Keratinocyte (primary cell): Measurements from ENCODE around the gene ST8SIA5. TPM values are rescaled to one million over a fixed set of nuclear protein-coding genes. Genes with fewer than 3 reads are reported as not detected.

Experiments used
- DNase-seq: peaks from one replicate; pipeline ENCODE4 v3.0.0-alpha.2; 2011; ENCODE audit warnings: low read depth, missing footprints, low spot score
- FAIRE-seq: peaks from 2 replicates; lab custom pipeline; 2011; peaks lifted over from hg19 to GRCh38; lab: Jason Lieb, UNC
- H2AFZ ChIP-seq: 2 replicates; pipeline ENCODE4 v1.6.0; 2012; ENCODE audit warnings: low read length, control low read depth, inconsistent platforms; ENCODE audit not compliant: control insufficient read depth
- H3K27ac ChIP-seq: 2 replicates; pipeline ENCODE4 v1.5.1; 2011; ENCODE audit warnings: low read length; ENCODE audit not compliant: control insufficient read depth, insufficient read depth
- H3K27me3 ChIP-seq: 3 replicates; pipeline ENCODE4 v1.6.0; 2011; ENCODE audit warnings: low read length; ENCODE audit not compliant: control insufficient read depth, insufficient read depth; ENCODE audit errors: extremely low read depth
- H3K36me3 ChIP-seq, 2 experiments: 2 replicates in 1 of 2; 3 replicates in 1 of 2; pipeline ENCODE4 v1.5.1; 2011; ENCODE audit warnings: low read length in 2 of 2, mild to moderate bottlenecking in 1 of 2; ENCODE audit not compliant: control insufficient read depth in 2 of 2, insufficient read depth in 2 of 2; ENCODE audit errors: extremely low read depth in 1 of 2
- H3K4me1 ChIP-seq: 3 replicates; pipeline ENCODE4 v1.5.1; 2011; ENCODE audit warnings: low read length; ENCODE audit not compliant: control insufficient read depth, insufficient read depth; ENCODE audit errors: extremely low read depth
- H3K4me2 ChIP-seq: 3 replicates; pipeline ENCODE4 v1.6.0; 2011; ENCODE audit warnings: low read depth, low read length; ENCODE audit not compliant: control insufficient read depth, insufficient read depth; ENCODE audit errors: extremely low read depth
- H3K4me3 ChIP-seq, 3 experiments: fragments of 200-600 bp in 1 of 3; sonication (generic) in 1 of 3; 2 replicates in 2 of 3; 3 replicates in 1 of 3; pipeline ENCODE4 v1.5.1; 2011 to 2016; ENCODE audit warnings: low read length in 3 of 3, mild to moderate bottlenecking in 3 of 3, control low read depth in 2 of 3, inconsistent platforms in 1 of 3, low read depth in 1 of 3, mixed read lengths in 1 of 3, mixed run types in 1 of 3, moderate library complexity in 1 of 3; ENCODE audit not compliant: control insufficient read depth in 2 of 3, insufficient read depth in 2 of 3; ENCODE audit errors: extremely low read depth in 1 of 3
- H3K79me2 ChIP-seq: 2 replicates; pipeline ENCODE4 v1.6.0; 2012; ENCODE audit warnings: low read length; ENCODE audit not compliant: control insufficient read depth, insufficient read depth
- H3K9ac ChIP-seq: 3 replicates; pipeline ENCODE4 v1.6.0; 2011; ENCODE audit warnings: low read length; ENCODE audit not compliant: control insufficient read depth, insufficient read depth; ENCODE audit errors: extremely low read depth
- H3K9me1 ChIP-seq: 3 replicates; pipeline ENCODE4 v1.6.0; 2011; ENCODE audit warnings: low read length; ENCODE audit not compliant: control insufficient read depth, insufficient read depth; ENCODE audit errors: extremely low read depth
- H3K9me3 ChIP-seq: 2 replicates; pipeline ENCODE4 v1.5.1; 2012; ENCODE audit warnings: low read depth, low read length; ENCODE audit not compliant: control insufficient read depth
- H4K20me1 ChIP-seq: 3 replicates; pipeline ENCODE4 v1.6.0; 2011; ENCODE audit warnings: low read length; ENCODE audit not compliant: control insufficient read depth, insufficient read depth; ENCODE audit errors: extremely low read depth
- CTCF ChIP-seq, 3 experiments: IDR thresholded peaks in 1 of 3; conservative IDR thresholded peaks in 1 of 3; optimal IDR thresholded peaks in 1 of 3; 2 replicates in 2 of 3; 3 replicates in 1 of 3; pipeline versions ENCODE3 to v1.5.1; 2011; ENCODE audit warnings: low read length in 3 of 3, mild to moderate bottlenecking in 3 of 3, moderate library complexity in 2 of 3, control low read depth in 1 of 3, inconsistent platforms in 1 of 3; ENCODE audit not compliant: insufficient read depth in 2 of 3; ENCODE audit errors: extremely low read depth in 1 of 3
- EZH2 ChIP-seq: IDR thresholded peaks from one replicate; pipeline ENCODE4 v1.6.1; 2012; ENCODE audit warnings: inconsistent platforms, mild to moderate bottlenecking, low read length, moderate library complexity
- dilution Hi-C: fragments of 300-500 bp; cut with MboI; formaldehyde crosslinking; loops from one replicate; pipeline ENCODE4 v1.7.0; 2020; ENCODE audit warnings: low sequenced_read_pairs; ENCODE audit not compliant: extremely low pct_ligation_motif_present
- polyA plus RNA-seq, 5 experiments: library from polyadenylated mRNA; depleted of rRNA in 3 of 5; stranded (reverse) in 3 of 5; stranded (forward) in 1 of 5; unstranded in 1 of 5; fragments of >200 nt; gene quantifications; 1 replicate in 1 of 5; 2 replicates in 3 of 5; 3 replicates in 1 of 5; pipeline versions ENCODE4 v1.2.1 to v1.2.3, GENCODE V29; 2011 to 2012; ENCODE audit warnings: missing spikeins in 2 of 5, low read depth in 1 of 5, low replicate concordance in 1 of 5

ST8SIA5 gene
- polyA plus RNA-seq, 1 donor (not counting 4 experiments of a cell fraction or from before 2014, with no cell fraction given), result under 0.01 TPM

GRCh38 chr18:46706968-46707367, 49.9 kb downstream of the ST8SIA5 start:
- no peak overlapping the region for H2AFZ ChIP-seq
- H3K4me3 ChIP-seq, result no peak overlapping the region
- no peaks in the 10 kb centered on the region for H3K4me1 ChIP-seq
- H3K79me2 ChIP-seq, result no peaks in the 10 kb centered on the region
- no peak for DNase-seq
- H3K9me1 ChIP-seq, result no peaks in the 10 kb centered on the region
- TF ChIP-seq EZH2, result no peak
- no peak for TF ChIP-seq CTCF (optimal IDR thresholded peaks at IDR 0.05 in 1 of 3, IDR thresholded peaks at IDR 0.05 in 1 of 3, conservative IDR thresholded peaks at IDR 0.05 in 1 of 3; ENCODE audit: extremely low read depth in 1 of 3, insufficient read depth in 2 of 3, low read length in 3 of 3)
- no peaks in the 10 kb centered on the region for H3K9me3 ChIP-seq
- H4K20me1 ChIP-seq, result no peaks in the 10 kb centered on the region
- H3K4me2 ChIP-seq, result no peak overlapping the region
- no peak overlapping the region for H3K9ac ChIP-seq
- dilution Hi-C loops, result no loop called here
- no peaks in the 10 kb centered on the region for H3K36me3 ChIP-seq
- peak; percentile 49 for FAIRE-seq
- peaks cover 3% of the 10 kb centered on the region for H3K27me3 ChIP-seq
- H3K27ac ChIP-seq, result no peak overlapping the region

- H2AFZ ChIP-seq, result no peak overlapping the region
- dilution Hi-C loops, result no loop called here
- no peaks in the 10 kb centered on the region for H3K4me1 ChIP-seq
- no peak for DNase-seq
- no peak for TF ChIP-seq EZH2
- TF ChIP-seq CTCF (optimal IDR thresholded peaks at IDR 0.05 in 1 of 3, IDR thresholded peaks at IDR 0.05 in 1 of 3, conservative IDR thresholded peaks at IDR 0.05 in 1 of 3; ENCODE audit: extremely low read depth in 1 of 3, insufficient read depth in 2 of 3, low read length in 3 of 3), result no peak
- H3K4me3 ChIP-seq, result no peak overlapping the region
- no peak for FAIRE-seq
- H3K36me3 ChIP-seq, result no peaks in the 10 kb centered on the region
- H3K9ac ChIP-seq, result no peak overlapping the region
- H4K20me1 ChIP-seq, result no peaks in the 10 kb centered on the region
- H3K9me3 ChIP-seq, result no peaks in the 10 kb centered on the region
- H3K27ac ChIP-seq, result no peak overlapping the region
- no peaks in the 10 kb centered on the region for H3K9me1 ChIP-seq
- H3K79me2 ChIP-seq, result no peaks in the 10 kb centered on the region
- H3K4me2 ChIP-seq, result no peak overlapping the region
- peaks cover 3% of the 10 kb centered on the region for H3K27me3 ChIP-seq
Observed at GRCh38 chr18:46705521-46705920, 51.3 kb downstream of the ST8SIA5 start.
